ENCODE measurements around the gene TMEM255B. TPM values are rescaled to one million over a fixed set of nuclear protein-coding genes. Genes with fewer than 3 reads are reported as not detected.

Gene TMEM255B
- polyA plus RNA-seq, 1 donor (not counting 4 experiments of a cell fraction or from before 2014, with no cell fraction given) = 7.6 TPM

DNA sequence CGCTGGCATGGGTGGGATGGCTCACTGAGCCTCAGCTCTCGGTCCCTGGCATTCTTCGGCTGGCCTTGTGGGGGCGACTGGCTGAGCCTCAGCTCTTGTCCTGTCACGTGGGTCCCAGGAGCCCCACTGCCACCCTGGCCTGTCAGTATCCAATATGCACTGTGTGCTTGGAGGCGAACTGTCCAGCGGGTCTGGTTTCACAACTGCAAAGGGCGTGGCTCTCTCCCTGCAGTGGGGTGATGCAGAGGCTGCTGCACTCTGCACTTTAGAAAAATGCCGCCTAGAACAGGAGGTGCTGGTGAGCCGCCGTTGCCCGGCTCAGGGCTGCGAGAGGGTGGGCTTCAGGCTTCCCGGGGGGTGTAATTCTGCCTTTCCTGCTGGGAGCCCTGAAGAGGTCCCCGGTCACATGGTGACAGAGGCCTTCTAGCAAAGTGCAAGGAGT, 17.0 kb upstream of the TMEM255B start:
- H3K9ac ChIP-seq (ENCODE audit: control insufficient read depth, extremely low read depth, insufficient read depth, low read length) = no peak overlapping the region
- dilution Hi-C loops (cut with MboI; ENCODE audit: extremely low pct_ligation_motif_present, low sequenced_read_pairs) = no loop called here
- no peak overlapping the region for H3K27ac ChIP-seq (ENCODE audit: control insufficient read depth, insufficient read depth, low read length)
- H3K36me3 ChIP-seq (ENCODE audit: control insufficient read depth in 2 of 2, extremely low read depth in 1 of 2, insufficient read depth in 2 of 2, low read length in 2 of 2) = no peaks in the 10 kb centered on the region
- H3K4me3 ChIP-seq (ENCODE audit: control insufficient read depth in 2 of 3, extremely low read depth in 1 of 3, insufficient read depth in 2 of 3, low read depth in 1 of 3, low read length in 3 of 3) = no peak overlapping the region
- H3K4me1 ChIP-seq (ENCODE audit: control insufficient read depth, extremely low read depth, insufficient read depth, low read length) = peaks cover 2% of the 10 kb centered on the region
- H3K9me1 ChIP-seq (ENCODE audit: control insufficient read depth, extremely low read depth, insufficient read depth, low read length) = no peaks in the 10 kb centered on the region
- FAIRE-seq (no peak), DNase-seq (ENCODE audit: low read depth, low spot score) (no peak)
- H2AFZ ChIP-seq (ENCODE audit: control insufficient read depth, low read length) = no peak overlapping the region
- TF ChIP-seq, protein P1, sequence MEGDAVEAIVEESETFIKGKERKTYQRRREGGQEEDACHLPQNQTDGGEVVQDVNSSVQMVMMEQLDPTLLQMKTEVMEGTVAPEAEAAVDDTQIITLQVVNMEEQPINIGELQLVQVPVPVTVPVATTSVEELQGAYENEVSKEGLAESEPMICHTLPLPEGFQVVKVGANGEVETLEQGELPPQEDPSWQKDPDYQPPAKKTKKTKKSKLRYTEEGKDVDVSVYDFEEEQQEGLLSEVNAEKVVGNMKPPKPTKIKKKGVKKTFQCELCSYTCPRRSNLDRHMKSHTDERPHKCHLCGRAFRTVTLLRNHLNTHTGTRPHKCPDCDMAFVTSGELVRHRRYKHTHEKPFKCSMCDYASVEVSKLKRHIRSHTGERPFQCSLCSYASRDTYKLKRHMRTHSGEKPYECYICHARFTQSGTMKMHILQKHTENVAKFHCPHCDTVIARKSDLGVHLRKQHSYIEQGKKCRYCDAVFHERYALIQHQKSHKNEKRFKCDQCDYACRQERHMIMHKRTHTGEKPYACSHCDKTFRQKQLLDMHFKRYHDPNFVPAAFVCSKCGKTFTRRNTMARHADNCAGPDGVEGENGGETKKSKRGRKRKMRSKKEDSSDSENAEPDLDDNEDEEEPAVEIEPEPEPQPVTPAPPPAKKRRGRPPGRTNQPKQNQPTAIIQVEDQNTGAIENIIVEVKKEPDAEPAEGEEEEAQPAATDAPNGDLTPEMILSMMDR (optimal IDR thresholded peaks at IDR 0.05 in 1 of 3, IDR thresholded peaks at IDR 0.05 in 1 of 3, conservative IDR thresholded peaks at IDR 0.05 in 1 of 3; ENCODE audit: extremely low read depth in 1 of 3, insufficient read depth in 2 of 3, low read length in 3 of 3) = peak in 1 of 3 experiments; percentile 13
- TF ChIP-seq EZH2 (IDR thresholded peaks at IDR 0.05; ENCODE audit: low read length) = no peak
- no peak overlapping the region for H3K4me2 ChIP-seq (ENCODE audit: control insufficient read depth, extremely low read depth, insufficient read depth, low read depth, low read length)
- H4K20me1 ChIP-seq (ENCODE audit: control insufficient read depth, extremely low read depth, insufficient read depth, low read length) = peaks cover 2% of the 10 kb centered on the region
- no peaks in the 10 kb centered on the region for H3K9me3 ChIP-seq (ENCODE audit: control insufficient read depth, low read depth, low read length)
- no peaks in the 10 kb centered on the region for H3K79me2 ChIP-seq (ENCODE audit: control insufficient read depth, insufficient read depth, low read length)
- H3K27me3 ChIP-seq (ENCODE audit: control insufficient read depth, extremely low read depth, insufficient read depth, low read length) = peaks cover 14% of the 10 kb centered on the region

DNA sequence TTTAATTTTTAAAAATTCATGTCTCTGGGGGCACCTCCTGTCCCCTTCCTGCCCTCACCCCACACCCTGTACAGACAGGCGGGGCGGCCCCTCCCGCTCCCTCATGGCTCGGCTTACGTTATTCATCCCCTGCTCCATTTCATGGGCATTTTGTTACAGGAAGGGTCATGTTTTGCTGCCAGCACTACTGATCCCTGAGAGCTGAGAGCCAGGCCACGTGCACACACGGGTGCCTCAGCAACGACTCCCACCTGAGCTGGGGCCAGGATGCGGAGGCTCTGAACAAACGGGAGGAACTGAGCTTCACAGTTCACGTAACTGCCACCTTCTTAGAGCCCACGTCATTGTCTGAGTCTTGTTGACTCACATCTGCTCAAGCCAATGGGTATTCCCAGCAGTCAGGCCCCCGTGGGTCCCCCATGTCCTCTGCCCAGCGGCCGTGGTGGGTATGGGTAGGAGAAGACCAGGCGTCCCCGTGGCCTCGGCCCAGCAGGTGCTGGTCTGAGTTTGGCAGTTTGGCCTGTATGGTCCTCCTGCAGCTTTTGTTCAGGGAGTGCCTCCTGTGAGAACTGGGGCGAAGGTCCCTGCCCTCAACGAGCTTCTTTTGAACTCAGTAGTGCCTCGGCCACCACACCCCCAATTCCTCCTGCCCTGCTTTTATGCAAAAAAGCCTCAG, 16.4 kb upstream of the TMEM255B start:
- H4K20me1 ChIP-seq (ENCODE audit: control insufficient read depth, extremely low read depth, insufficient read depth, low read length) = peaks cover 2% of the 10 kb centered on the region
- H3K27ac ChIP-seq (ENCODE audit: control insufficient read depth, insufficient read depth, low read length) = no peak overlapping the region
- no peak for TF ChIP-seq EZH2 (IDR thresholded peaks at IDR 0.05; ENCODE audit: low read length)
- TF ChIP-seq, protein P1 (optimal IDR thresholded peaks at IDR 0.05 in 1 of 3, IDR thresholded peaks at IDR 0.05 in 1 of 3, conservative IDR thresholded peaks at IDR 0.05 in 1 of 3; ENCODE audit: extremely low read depth in 1 of 3, insufficient read depth in 2 of 3, low read length in 3 of 3) = no peak
- H3K4me2 ChIP-seq (ENCODE audit: control insufficient read depth, extremely low read depth, insufficient read depth, low read depth, low read length) = no peak overlapping the region
- H2AFZ ChIP-seq (ENCODE audit: control insufficient read depth, low read length) = no peak overlapping the region
- no peaks in the 10 kb centered on the region for H3K9me3 ChIP-seq (ENCODE audit: control insufficient read depth, low read depth, low read length)
- no peak overlapping the region for H3K9ac ChIP-seq (ENCODE audit: control insufficient read depth, extremely low read depth, insufficient read depth, low read length)
- H3K4me1 ChIP-seq (ENCODE audit: control insufficient read depth, extremely low read depth, insufficient read depth, low read length) = peaks cover 2% of the 10 kb centered on the region
- no peaks in the 10 kb centered on the region for H3K9me1 ChIP-seq (ENCODE audit: control insufficient read depth, extremely low read depth, insufficient read depth, low read length)
- H3K79me2 ChIP-seq (ENCODE audit: control insufficient read depth, insufficient read depth, low read length) = no peaks in the 10 kb centered on the region
- no peaks in the 10 kb centered on the region for H3K36me3 ChIP-seq (ENCODE audit: control insufficient read depth in 2 of 2, extremely low read depth in 1 of 2, insufficient read depth in 2 of 2, low read length in 2 of 2)
- H3K27me3 ChIP-seq (ENCODE audit: control insufficient read depth, extremely low read depth, insufficient read depth, low read length) = peaks cover 14% of the 10 kb centered on the region
- DNase-seq (ENCODE audit: low read depth, low spot score) (no peak), FAIRE-seq (no peak)
- dilution Hi-C loops (cut with MboI; ENCODE audit: extremely low pct_ligation_motif_present, low sequenced_read_pairs) = no loop called here
- no peak overlapping the region for H3K4me3 ChIP-seq (ENCODE audit: control insufficient read depth in 2 of 3, extremely low read depth in 1 of 3, insufficient read depth in 2 of 3, low read depth in 1 of 3, low read length in 3 of 3)
